HG02571 (cell line): Measurements from ENCODE around the gene HSD17B11.
"Not testable (repeated sequence)": the region's sequence is repeated elsewhere in the genome, so short reads cannot be mapped to it uniquely, and the experiment has no call there.

Experiments used
- ATAC-seq: cut with Tn5 transposase; IDR thresholded peaks from one replicate; pipeline ENCODE4 v1.9.1; 2021; ENCODE audit warnings: mild to moderate bottlenecking, moderate library complexity; ENCODE audit not compliant: unreplicated experiment

HSD17B11 gene

DNA sequence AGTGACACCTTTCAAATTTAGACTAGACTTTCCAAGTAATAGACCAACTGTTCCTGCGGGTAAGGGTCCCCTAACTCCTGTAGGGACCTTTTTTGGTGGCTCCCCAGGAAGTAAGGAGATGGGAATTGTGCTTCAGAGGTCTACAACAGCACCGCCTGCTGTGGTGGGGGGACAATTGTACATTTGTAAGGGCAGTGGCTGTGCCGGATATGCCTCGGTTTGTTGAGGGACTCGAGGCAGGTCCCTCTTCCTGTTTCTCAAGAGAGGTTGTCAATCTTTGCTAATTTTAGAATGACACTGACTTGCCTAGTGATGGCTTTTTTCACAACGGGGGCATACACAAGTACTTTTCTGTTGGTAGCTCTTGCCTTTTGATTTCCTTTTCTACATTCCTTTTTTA, 15.5 kb upstream of the HSD17B11 start:
- ATAC-seq: no peak

DNA sequence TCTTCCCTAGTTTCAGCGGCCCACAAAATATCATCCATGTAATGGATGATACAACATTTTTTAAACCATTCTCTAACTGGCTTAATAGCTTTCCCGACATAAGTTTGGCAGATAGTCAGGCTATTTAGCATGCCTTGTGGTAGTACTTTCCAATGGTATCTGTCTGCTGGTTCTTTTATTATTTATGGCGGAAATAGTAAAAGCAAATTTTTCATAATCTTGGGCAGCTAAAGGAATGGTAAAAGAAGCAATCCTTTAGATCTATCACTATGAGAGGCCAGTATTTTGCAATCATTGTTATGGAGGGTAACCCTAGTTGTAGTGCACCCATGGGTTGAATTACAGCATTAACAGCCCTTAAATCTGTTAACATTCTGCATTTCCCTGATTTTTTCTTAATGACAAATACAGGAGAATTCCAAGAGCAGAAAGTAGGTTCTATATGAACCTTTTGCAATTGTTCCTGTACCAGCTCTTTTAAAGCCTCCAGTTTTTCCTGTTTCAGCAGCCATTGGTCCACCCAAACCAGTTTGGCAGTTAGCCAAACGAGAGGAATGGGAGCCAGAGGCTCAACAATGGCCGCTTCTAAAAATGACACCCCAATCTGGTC, 14.3 kb upstream of the HSD17B11 start:
- no peak for ATAC-seq

DNA sequence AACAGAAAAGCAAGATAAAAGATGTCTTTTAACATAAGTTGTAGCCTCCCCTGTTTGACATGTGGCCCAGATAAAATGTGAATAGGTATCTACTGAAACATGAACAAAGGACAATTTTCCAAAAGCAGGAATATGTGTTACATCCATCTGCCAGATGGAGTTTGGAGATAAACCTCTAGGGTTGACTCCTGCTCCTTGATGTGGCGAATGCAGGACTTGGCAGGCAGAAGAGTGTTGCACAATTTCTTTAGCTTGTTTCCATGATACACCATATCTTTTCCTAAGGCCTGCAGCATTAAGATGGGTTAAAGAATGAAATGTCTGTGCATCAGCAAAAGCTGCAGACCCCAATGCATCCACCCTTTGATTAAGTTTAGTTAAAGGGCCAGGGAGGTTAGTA, 12.7 kb upstream of the HSD17B11 start:
- ATAC-seq: not testable (repeated sequence)

DNA sequence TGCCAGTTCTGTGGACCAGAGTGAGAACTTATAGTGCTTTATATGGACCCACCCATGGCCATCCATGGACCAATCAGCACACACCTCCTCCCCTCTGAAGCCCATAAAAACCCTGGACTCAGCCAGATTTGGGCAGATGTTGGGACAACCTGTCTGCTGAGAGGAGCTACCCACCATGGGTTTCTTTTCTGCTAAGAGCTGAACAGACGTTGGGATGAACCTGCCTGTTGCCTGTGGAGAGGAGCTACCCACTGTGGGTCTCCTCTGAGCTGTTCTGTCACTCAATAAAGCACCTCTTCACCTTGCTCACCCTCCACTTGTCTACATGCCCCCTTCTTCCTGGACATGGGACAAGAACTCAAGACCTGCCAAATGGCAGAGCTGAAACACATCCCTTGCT, 9.0 kb upstream of the HSD17B11 start:
- ATAC-seq: no peak

DNA sequence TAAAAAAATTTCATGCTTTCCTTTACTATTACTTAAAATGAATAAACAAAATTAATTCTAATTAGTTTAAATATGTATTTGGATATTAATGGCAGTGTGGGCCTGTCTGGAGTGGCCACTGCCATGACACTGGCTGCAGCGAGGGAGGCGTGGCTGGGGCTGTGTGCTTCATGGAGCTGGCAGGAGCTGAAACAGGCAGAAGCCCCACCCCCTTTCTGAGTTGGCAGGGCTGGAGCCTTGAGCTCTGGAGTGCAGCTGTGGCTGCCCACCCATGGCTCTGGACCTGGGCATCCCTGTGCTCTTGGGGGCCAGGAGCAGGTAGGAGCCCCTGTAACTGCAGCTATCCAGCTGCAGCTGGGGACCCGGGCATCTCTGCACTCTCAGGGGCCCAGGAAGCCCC, 8.2 kb upstream of the HSD17B11 start:
- no peak for ATAC-seq

DNA sequence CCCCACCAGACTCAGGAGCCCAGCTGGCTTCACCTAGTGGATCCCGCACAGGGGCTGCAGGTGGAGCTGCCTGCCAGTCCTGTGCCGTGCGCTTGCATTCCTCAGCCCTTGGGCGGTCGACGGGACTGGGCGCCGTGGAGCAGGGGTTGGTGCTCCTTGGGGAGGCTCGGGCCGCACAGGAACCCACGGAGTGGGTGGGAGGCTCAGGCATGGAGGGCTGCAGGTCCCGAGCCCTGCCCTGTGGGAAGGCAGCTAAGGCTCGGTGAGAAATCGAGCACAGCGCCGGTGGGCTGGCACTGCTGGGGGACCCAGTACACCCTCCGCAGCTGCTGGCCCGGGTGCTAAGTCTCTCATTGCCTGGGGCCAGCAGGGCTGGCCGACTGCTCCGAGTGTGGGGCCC, 4.9 kb upstream of the HSD17B11 start:
- not testable (repeated sequence) for ATAC-seq

DNA sequence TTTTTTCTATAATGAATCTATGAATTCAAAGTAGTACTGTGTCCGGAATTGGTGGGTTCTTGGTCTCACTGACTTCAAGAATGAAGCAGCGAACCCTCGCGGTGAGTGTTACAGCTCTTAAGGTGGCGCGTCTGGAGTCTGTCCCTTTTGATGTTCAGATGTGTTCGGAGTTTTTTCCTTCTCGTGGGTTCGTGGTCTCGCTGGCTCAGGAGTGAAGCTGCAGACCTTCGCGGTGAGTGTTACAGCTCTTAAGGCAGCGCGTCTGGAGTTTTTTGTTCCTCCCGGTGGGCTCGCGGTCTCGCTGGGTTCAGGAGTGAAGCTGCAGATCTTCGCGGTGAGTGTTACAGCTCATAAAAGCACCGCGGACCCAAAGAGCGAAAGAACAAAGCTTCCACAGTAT, 4.1 kb upstream of the HSD17B11 start:
- ATAC-seq: not testable (repeated sequence)

DNA sequence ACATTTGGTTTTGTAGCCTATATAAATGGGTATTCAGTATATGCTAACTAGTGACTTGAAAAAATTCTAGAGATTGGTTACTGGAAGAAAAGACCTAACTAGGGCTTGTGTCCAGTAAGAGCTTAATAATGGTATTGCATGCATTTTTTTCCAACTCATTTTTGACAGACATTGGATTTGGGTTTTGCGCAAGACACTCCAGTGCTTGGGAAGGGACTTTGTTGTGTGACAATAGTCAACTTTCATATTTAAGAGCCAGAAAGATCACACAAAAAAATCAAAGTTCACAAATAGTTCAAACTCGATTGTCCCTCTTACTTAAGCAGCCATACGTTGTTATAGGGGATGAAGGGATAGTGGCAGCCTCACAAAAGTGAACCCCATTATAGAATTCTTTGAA, 1.2 kb upstream of the HSD17B11 start:
- ATAC-seq: no peak

DNA sequence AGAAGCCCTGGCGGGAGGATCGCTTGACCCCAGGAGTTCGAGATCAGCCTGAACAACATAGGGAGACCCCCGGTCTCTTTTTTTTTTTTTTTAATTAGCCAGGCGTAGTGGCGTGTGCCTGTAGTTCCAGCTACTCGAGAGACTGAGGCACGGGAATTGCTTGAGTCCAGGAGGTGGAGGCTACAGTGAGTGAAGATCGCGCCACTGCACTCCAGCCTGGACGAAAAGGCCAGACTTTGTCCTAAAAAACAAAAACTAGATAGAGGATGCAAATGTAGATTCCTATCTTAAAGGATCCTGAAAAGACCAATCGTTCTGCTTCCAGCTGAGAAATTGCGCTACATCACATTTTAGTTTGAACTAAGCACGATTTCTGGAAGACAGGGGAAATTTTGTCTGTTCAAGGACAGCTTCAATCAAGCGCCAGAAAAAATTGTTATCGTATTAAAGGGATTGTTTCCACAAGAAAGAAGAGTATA, 627 bp upstream of the HSD17B11 start:
- peak; percentile 12 for ATAC-seq

DNA sequence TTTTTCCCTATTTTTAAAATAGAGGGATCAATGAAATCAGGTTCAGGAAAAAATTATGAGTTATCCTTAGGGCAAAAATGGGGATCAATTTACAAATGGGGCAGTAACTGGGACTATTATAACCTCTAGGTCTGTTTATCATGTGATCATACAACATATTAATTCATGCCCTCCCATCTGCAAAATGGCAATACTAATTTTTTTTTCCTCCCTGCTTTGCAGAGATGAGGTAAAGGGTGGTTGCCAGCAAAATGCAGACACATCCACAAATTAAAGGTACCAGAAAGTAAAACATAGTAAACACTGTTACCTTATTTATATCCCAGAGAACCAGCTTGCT, 467 bp downstream of the HSD17B11 start:
- no peak for ATAC-seq

DNA sequence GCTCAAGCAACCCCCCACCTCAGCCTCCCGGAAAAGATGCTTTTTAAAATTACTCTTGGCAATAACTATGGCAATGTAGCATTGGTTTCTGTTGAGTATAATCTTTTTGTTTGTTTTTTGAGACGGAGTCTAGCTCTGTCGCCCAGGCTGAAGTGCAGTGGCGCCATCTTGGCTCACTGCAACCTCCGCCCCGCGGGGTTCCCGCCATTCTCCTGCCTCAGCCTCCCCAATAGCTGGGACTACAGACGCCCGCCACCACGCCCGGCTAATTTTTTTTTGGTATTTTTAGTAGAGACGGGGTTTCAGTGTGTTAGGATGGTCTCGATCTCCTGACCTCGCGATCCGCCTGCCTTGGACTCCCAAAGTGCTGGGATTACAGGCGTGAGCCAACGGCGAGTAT, 933 bp downstream of the HSD17B11 start:
- ATAC-seq: not testable (repeated sequence)

DNA sequence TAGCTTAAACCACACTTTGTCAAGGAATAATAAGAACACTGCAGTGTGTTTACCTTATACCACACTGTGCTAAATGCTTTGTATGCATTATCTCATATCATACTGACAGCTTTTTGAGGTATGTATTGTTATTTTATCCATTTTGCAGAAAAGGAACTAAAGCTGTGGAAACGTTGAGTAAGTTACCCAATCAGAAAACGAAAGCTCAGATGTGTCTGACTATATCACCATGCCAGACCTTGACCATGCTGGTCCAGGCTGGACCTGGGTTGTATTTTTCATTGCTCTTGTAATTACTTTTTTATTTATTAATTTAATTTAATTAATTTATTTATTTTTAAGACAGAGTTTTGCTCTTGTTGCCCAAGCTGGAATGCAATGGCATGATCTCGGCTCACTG, 2.1 kb downstream of the HSD17B11 start:
- ATAC-seq: no peak

DNA sequence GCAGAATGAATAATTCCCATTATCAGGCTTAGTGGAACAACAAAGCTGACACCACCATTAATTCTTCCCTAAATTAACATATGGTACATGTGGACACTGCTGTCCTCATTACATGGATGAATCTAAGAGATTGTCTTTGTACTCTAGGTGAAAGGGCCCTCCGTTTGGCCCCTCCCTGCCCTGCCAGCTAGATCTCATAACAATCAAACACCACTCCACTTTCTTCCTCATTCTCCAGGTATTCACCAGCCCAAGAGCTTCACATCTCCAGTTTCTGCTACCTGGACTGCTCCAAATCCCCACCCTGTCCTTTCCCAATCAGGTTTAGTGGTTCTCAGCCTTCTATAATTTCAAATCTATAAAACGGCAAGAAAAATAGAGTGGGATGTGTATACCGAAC, 3.8 kb downstream of the HSD17B11 start:
- ATAC-seq: no peak

DNA sequence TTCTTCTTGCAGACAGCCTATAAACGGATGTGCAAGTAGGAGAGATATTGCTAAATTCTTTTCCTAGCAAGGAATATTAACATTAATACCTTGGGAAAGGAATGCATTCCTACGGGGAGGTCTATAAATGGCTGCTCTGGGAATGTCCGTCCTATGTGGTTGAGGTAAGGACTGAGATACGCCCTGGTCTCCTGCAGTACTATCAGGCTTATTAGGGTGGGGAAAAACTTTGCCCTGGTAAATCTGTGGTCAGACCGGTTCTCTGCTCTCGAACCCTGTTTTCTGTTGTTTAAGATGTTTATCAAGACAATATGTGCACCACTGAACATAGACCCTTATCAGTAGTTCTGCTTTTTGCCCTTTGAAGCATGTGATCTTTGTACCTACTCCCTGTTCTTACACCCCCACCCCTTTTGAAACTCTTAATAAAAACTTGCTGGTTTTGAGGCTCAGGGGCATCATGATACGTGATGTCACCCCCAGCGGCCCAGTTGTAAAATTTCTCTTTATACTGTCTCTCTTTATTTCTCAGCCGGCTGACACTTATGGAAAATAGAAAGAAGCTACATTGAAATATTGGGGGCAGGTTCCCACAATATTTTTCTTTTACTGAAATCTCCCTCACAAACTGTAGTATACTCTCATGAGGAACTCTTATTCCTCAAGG, 6.4 kb downstream of the HSD17B11 start:
- not testable (repeated sequence) for ATAC-seq

DNA sequence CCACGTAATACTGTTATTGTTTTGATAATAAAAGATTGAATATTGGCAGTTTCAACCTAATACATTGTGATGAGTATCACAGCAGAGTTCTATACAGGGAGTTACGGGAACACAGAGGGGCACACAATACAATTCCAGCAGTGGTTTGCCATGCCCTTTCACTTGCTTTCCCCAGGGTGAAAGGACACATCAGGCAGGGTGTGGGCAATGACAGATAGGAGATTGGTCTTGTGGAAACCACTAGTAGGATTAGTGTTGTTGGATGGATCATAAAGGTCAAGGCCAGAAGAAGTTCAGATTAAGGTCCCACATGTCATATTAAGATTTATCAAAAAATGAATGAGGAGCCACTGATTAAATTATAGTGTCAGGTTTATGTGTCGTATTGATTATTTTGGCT, 8.1 kb downstream of the HSD17B11 start:
- ATAC-seq: no peak

DNA sequence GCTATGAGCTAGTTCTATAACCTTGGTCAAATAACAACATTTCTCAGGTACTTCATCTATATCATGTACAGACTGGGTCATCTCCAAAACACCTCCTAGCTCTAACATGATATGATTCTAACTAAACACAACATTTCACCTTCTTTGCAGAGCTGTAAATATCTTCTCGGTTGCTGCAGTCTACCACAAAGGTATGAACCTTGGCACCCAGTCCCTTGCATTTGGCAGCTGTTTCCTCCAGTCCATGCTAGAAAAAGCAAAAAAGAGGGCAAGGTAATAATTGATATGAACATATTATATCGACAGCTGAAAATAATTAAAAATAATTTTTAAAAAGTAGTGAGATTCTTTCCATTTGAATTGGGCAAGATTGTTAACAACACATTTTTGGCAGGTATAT, 8.9 kb downstream of the HSD17B11 start:
- ATAC-seq: no peak

DNA sequence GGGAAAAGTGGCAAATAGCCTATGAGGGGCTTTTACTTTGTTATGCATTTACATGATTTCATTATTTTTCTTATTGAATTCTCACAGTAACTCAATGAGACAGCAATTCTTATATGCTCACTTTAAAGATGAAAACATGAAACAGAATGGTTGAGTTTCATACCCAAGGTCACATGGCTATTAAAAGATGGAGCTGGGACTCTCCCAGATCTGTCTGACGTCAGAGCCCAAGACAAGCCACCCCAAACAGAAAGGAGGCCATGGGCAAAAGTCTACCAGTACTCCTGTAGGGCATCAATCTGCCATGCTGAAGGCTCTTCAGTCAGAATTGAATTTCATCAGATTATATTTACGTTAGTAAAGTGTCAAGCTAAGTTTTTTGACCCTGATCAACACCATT, 13.2 kb downstream of the HSD17B11 start:
- ATAC-seq: no peak

DNA sequence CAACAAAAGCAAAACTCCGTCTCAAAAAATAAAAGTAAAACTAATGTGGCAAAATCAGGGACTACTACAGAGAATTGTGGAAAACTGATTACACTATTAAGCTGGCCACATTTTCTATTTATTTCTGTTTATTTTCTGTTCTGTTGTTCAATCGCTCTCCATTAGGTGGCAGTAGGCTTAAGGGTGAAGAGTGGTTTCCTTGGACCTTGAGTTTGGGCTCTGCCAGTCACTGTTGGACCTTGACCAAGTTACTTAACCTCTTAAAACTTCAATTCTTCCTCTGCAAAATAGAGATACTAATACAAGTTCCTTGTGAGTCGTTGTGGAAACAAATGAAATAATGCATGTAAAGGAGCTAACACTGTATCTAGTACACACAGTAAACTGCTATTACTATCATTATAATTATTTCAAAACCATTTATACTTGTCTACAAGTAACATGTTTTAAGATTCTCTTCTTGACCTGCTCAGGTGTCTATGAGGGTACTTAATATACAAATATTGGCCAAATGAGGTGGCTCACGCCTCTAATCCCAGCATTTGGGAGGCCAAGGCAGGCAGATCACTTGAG, 15.2 kb downstream of the HSD17B11 start:
- ATAC-seq: no peak

DNA sequence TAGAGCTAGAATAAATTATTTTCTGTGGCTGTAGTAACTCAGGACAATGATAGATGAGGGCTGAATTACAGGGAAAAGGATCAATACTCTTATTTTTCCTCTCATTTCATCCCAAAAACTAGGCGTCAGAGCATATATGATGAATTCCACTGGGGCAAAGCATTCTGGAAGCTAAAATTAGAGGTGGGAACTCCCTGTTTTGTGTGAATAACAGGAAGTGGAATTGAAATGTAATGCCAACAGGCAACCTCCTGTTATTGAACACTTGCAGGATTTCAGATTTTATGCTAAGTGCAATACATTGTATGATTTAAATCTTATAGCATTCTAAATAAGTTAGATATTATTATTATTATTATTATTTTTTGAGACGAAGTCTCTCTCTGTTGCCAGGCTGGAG, 20.9 kb downstream of the HSD17B11 start:
- ATAC-seq: no peak

DNA sequence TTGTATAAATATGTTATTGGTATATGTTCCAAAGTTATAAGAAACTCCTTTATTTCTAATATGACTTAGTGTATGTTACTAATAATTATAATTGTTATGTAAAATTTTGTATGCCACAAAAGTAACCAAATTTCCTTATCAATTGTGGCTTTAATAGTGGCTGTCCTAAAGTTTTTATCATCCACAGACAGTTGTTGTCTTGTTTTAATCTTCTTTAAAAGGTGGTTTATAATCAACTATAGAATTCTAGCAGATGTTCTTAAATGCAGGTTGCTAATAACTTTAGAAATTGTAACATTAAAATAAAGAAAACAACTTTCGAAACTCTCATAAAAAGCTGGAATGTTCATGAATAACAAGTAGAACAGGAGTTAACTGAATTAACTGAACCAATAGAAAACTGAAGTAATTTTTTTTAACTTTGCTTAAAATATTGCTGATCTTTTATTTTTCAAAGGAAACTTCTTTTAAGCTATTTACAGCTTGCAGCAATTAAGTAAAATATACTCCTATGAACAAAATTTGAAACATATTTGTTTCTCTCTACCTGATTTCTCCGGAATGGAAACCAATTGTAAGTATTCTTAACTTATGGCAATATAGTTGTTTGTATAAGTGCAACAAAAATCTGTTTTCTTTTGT, 24.3 kb downstream of the HSD17B11 start:
- no peak for ATAC-seq

DNA sequence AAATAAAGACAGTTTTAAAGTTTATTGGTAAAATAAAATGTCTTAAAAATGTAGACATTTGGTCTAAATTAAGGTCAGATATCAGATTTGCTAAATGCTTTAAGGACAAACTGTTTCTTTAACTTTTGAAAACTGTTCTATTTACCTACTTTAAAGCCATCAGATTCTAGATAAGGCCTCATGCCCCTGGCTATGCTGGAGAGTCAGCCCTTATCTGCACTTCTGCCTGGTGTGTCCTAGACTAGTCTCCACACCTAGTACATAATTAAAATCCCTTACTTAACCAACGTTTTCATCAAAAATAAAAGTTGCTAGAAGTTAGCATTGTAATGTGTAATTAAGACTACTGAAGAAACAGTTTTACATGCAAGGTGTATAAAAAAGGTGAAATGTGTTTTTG, 25.6 kb downstream of the HSD17B11 start:
- ATAC-seq: no peak

DNA sequence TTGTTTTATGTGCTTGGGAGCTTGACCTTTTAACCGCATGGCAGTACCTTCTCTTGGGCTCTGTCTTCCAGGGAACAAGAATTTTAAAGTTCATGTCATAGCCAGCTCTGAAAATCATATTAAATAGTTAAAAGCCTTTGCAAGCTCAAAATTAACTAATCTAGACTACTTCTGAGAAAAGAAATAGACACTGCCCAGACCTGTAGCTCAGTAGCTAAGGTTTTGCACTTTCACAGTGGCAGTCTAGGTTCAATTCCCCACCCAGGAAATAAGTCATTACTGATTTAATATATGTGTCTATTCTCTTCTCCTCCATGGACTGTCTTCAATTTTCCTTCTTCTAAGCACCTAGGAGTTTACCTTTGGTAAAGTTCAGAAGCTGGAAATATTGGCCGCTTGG, 27.4 kb downstream of the HSD17B11 start:
- ATAC-seq: no peak
